Endothelial cell of umbilical vein (primary cell): ENCODE results near the gene HUS1.

Experiments
- CTCF ChIP-seq, 2 donors: IDR thresholded peaks; 1 replicate in 1 of 2; 2 replicates in 1 of 2; pipeline ENCODE4 v1.5.1; 2011; ENCODE audit warnings: low read length in 2 of 2, mild to moderate bottlenecking in 2 of 2, moderate library complexity in 2 of 2, control low read depth in 1 of 2, inconsistent platforms in 1 of 2, low read depth in 1 of 2; ENCODE audit not compliant: insufficient read depth in 1 of 2; ENCODE audit errors: extremely low read depth in 1 of 2
- EZH2 ChIP-seq: IDR thresholded peaks from 2 replicates; pipeline ENCODE4 v1.6.1; 2012; ENCODE audit warnings: borderline replicate concordance, low read depth, mild to moderate bottlenecking, moderate library complexity, low read length, inconsistent platforms; ENCODE audit not compliant: severe bottlenecking
- GATA2 ChIP-seq: IDR thresholded peaks from 2 replicates; pipeline ENCODE4 v1.7.0; 2011; ENCODE audit warnings: low read depth, mild to moderate bottlenecking, moderate library complexity, mixed read lengths, low read length; ENCODE audit not compliant: insufficient read length, insufficient read depth
- JUN ChIP-seq: IDR thresholded peaks from 2 replicates; pipeline ENCODE4 v1.6.1; 2011; ENCODE audit warnings: borderline replicate concordance, low read depth; ENCODE audit not compliant: insufficient read length, insufficient read depth
- MAX ChIP-seq: IDR thresholded peaks from 2 replicates; pipeline ENCODE4 v1.6.1; 2011; ENCODE audit not compliant: insufficient read depth, insufficient read length
- MYC ChIP-seq: IDR thresholded peaks from one replicate; pipeline ENCODE4 v1.6.1; 2011; ENCODE audit warnings: mild to moderate bottlenecking, low read depth, low read length
- POLR2A ChIP-seq: IDR thresholded peaks from 2 replicates; pipeline ENCODE4 v1.6.1; 2012; ENCODE audit warnings: low read depth, mild to moderate bottlenecking, control low read depth, low read length
- POLR2AphosphoS5 ChIP-seq: IDR thresholded peaks from 2 replicates; pipeline ENCODE4 v1.6.1; 2012; ENCODE audit warnings: low read depth, mild to moderate bottlenecking, control low read depth, low read length, moderate library complexity; ENCODE audit not compliant: insufficient read depth

- TF ChIP-seq CTCF (IDR thresholded peaks at IDR 0.05; ENCODE audit: extremely low read depth in 1 of 2, insufficient read depth in 1 of 2, low read depth in 1 of 2, low read length in 2 of 2) = no peak
- no peak for TF ChIP-seq POLR2AphosphoS5
- no peak for TF ChIP-seq GATA2
- TF ChIP-seq POLR2A = no peak
- no peak for TF ChIP-seq JUN
- no peak for TF ChIP-seq MAX
- no peak for TF ChIP-seq EZH2
- no peak for TF ChIP-seq MYC
Observed at GRCh38 chr7:47933215-47933614, 46.2 kb downstream of the HUS1 start.
